IgD-negative memory B cell (primary cell): Measurements from ENCODE around the gene MIGA2. TPM values are rescaled to one million over a fixed set of nuclear protein-coding genes. Genes with fewer than 3 reads are reported as not detected.
A peak's percentile ranks its signal among the peaks of the same experiment; 100 is the strongest.

Experiments used
- H3K27ac Mint-ChIP-seq, 3 donors: one replicate each; pipeline ENCODE4 v1.8.0; 2020 to 2022; ENCODE audit warnings: mild to moderate bottlenecking in 3 of 3, mixed read lengths in 3 of 3, moderate library complexity in 1 of 3
- H3K27me3 Mint-ChIP-seq: one replicate; pipeline ENCODE4 v1.8.0; 2021; ENCODE audit warnings: mixed read lengths
- H3K36me3 Mint-ChIP-seq: one replicate; pipeline ENCODE4 v1.8.0; 2020; ENCODE audit warnings: mild to moderate bottlenecking, mixed read lengths
- H3K4me1 Mint-ChIP-seq, 3 donors: one replicate each; pipeline ENCODE4 v1.8.0; 2020 to 2022; ENCODE audit warnings: mixed read lengths in 3 of 3, mild to moderate bottlenecking in 1 of 3
- H3K4me3 Mint-ChIP-seq, 4 donors: one replicate each; pipeline ENCODE4 v1.8.0; 2020 to 2022; ENCODE audit warnings: mild to moderate bottlenecking in 4 of 4, mixed read lengths in 4 of 4, moderate library complexity in 3 of 4
- H3K9me3 Mint-ChIP-seq, 3 donors: one replicate each; pipeline ENCODE4 v1.8.0; 2020 to 2021; ENCODE audit warnings: mixed read lengths in 3 of 3, mild to moderate bottlenecking in 1 of 3
- polyA plus RNA-seq: library from polyadenylated mRNA; unstranded; fragments of 300-500 nt; fragmentation: Illumina TruSeq; gene quantifications from one replicate; pipeline ENCODE4 v1.2.3, GENCODE V29; 2021

Gene MIGA2
- polyA plus RNA-seq, 1 donor from 2014 or later, result 11.4 TPM

- Mint-ChIP-seq H3K9me3 (no peaks in the 10 kb centered on the region), H3K27me3 (no peaks in the 10 kb centered on the region), H3K4me3 (peak overlapping the region; percentile 88 to 97 (median 94)), H3K36me3 (peaks cover 3% of the 10 kb centered on the region), H3K4me1 (peaks cover 7 to 14% (median 11%) of the 10 kb centered on the region in 3 donors), H3K27ac (peak overlapping the region in 2 of 3 donors; percentile 93 to 98)
These were observed 45.0 kb downstream of the MIGA2 start for GRCh38 chr9:129081388-129081904.

- peak overlapping the region in 1 of 4 donors; percentile 29 for H3K4me3 Mint-ChIP-seq
- peak overlapping the region in 1 of 3 donors; percentile 76 for H3K27ac Mint-ChIP-seq
- peaks cover 3% of the 10 kb centered on the region for H3K36me3 Mint-ChIP-seq
- no peaks in the 10 kb centered on the region for H3K27me3 Mint-ChIP-seq
- H3K4me1 Mint-ChIP-seq, result peaks cover 7 to 14% (median 11%) of the 10 kb centered on the region in 3 donors
- H3K9me3 Mint-ChIP-seq, result no peaks in the 10 kb centered on the region
These were observed 47.7 kb downstream of the MIGA2 start for GRCh38 chr9:129084087-129084486.

- no peak overlapping the region for H3K27ac Mint-ChIP-seq
- H3K36me3 Mint-ChIP-seq, result no peaks in the 10 kb centered on the region
- H3K27me3 Mint-ChIP-seq, result no peaks in the 10 kb centered on the region
- no peak overlapping the region for H3K4me3 Mint-ChIP-seq
- no peaks in the 10 kb centered on the region for H3K4me1 Mint-ChIP-seq
- no peaks in the 10 kb centered on the region for H3K9me3 Mint-ChIP-seq
These were observed 52.8 kb downstream of the MIGA2 start for GRCh38 chr9:129089246-129089645.

GRCh38 chr9:129093602-129094386, 57.4 kb downstream of the MIGA2 start:
- no peaks in the 10 kb centered on the region for H3K27me3 Mint-ChIP-seq
- H3K4me3 Mint-ChIP-seq, result no peak overlapping the region
- peak overlapping the region in 1 of 3 donors; percentile 63 for H3K27ac Mint-ChIP-seq
- peaks cover 2% of the 10 kb centered on the region for H3K36me3 Mint-ChIP-seq
- peaks cover 0 to 1% (median 0%) of the 10 kb centered on the region in 3 donors for H3K4me1 Mint-ChIP-seq
- no peaks in the 10 kb centered on the region for H3K9me3 Mint-ChIP-seq

GRCh38 chr9:129094387-129095169, 58.2 kb downstream of the MIGA2 start:
- peaks cover 0 to 1% (median 0%) of the 10 kb centered on the region in 3 donors for H3K4me1 Mint-ChIP-seq

GRCh38 chr9:129095170-129095667, 58.8 kb downstream of the MIGA2 start:
- Mint-ChIP-seq H3K27me3 (no peaks in the 10 kb centered on the region), H3K27ac (no peak overlapping the region), H3K4me3 (no peak overlapping the region), H3K36me3 (peaks cover 2% of the 10 kb centered on the region), H3K4me1 (peaks cover 0 to 1% (median 0%) of the 10 kb centered on the region in 3 donors), H3K9me3 (no peaks in the 10 kb centered on the region)

More at GRCh38 chr9:129094387-129095169, 58.2 kb downstream of the MIGA2 start:
- Mint-ChIP-seq H3K36me3 (peaks cover 2% of the 10 kb centered on the region), H3K27me3 (no peaks in the 10 kb centered on the region), H3K9me3 (no peaks in the 10 kb centered on the region), H3K27ac (no peak overlapping the region), H3K4me3 (no peak overlapping the region)

GRCh38 chr9:129095908-129096307, 59.5 kb downstream of the MIGA2 start:
- H3K27ac Mint-ChIP-seq, result no peak overlapping the region
- no peak overlapping the region for H3K4me3 Mint-ChIP-seq
- no peaks in the 10 kb centered on the region for H3K9me3 Mint-ChIP-seq
- H3K4me1 Mint-ChIP-seq, result peaks cover 0 to 1% (median 0%) of the 10 kb centered on the region in 3 donors
- no peaks in the 10 kb centered on the region for H3K27me3 Mint-ChIP-seq
- H3K36me3 Mint-ChIP-seq, result peaks cover 2% of the 10 kb centered on the region

GRCh38 chr9:129097671-129098306, 61.4 kb downstream of the MIGA2 start:
- no peaks in the 10 kb centered on the region for H3K9me3 Mint-ChIP-seq
- peaks cover 3% of the 10 kb centered on the region for H3K27me3 Mint-ChIP-seq
- peaks cover 0 to 1% (median 0%) of the 10 kb centered on the region in 3 donors for H3K4me1 Mint-ChIP-seq
- H3K36me3 Mint-ChIP-seq, result peaks cover 3% of the 10 kb centered on the region
- no peak overlapping the region for H3K4me3 Mint-ChIP-seq
- no peak overlapping the region for H3K27ac Mint-ChIP-seq

GRCh38 chr9:129098328-129098727, 61.9 kb downstream of the MIGA2 start:
- H3K27ac Mint-ChIP-seq, result no peak overlapping the region
- no peaks in the 10 kb centered on the region for H3K9me3 Mint-ChIP-seq

GRCh38 chr9:129100383-129101169, 64.2 kb downstream of the MIGA2 start:
- Mint-ChIP-seq H3K36me3 (peaks cover 3% of the 10 kb centered on the region), H3K27me3 (peaks cover 3% of the 10 kb centered on the region), H3K27ac (peak overlapping the region in 1 of 3 donors; percentile 62), H3K4me3 (no peak overlapping the region), H3K9me3 (no peaks in the 10 kb centered on the region), H3K4me1 (no peaks in the 10 kb centered on the region)

More at GRCh38 chr9:129098328-129098727, 61.9 kb downstream of the MIGA2 start:
- peaks cover 3% of the 10 kb centered on the region for H3K36me3 Mint-ChIP-seq
- peaks cover 0 to 1% (median 0%) of the 10 kb centered on the region in 3 donors for H3K4me1 Mint-ChIP-seq
- H3K27me3 Mint-ChIP-seq, result peaks cover 3% of the 10 kb centered on the region
- H3K4me3 Mint-ChIP-seq, result no peak overlapping the region

- Mint-ChIP-seq H3K27me3 (peaks cover 3% of the 10 kb centered on the region), H3K36me3 (peaks cover 3% of the 10 kb centered on the region), H3K4me3 (peak overlapping the region in 2 of 4 donors; percentile 40 to 43)
These were observed 64.9 kb downstream of the MIGA2 start for GRCh38 chr9:129101279-129101678.

GRCh38 chr9:129102095-129102525, 65.7 kb downstream of the MIGA2 start:
- Mint-ChIP-seq H3K27ac (peak overlapping the region in 1 of 3 donors; percentile 62), H3K4me3 (no peak overlapping the region), H3K36me3 (peaks cover 1% of the 10 kb centered on the region), H3K9me3 (no peaks in the 10 kb centered on the region), H3K27me3 (peaks cover 3% of the 10 kb centered on the region), H3K4me1 (no peaks in the 10 kb centered on the region)

More at GRCh38 chr9:129101279-129101678, 64.9 kb downstream of the MIGA2 start:
- Mint-ChIP-seq H3K4me1 (no peaks in the 10 kb centered on the region), H3K27ac (peak overlapping the region in 1 of 3 donors; percentile 62), H3K9me3 (no peaks in the 10 kb centered on the region)

- Mint-ChIP-seq H3K27me3 (peaks cover 3% of the 10 kb centered on the region), H3K27ac (no peak overlapping the region)
These were observed 66.6 kb downstream of the MIGA2 start for GRCh38 chr9:129102791-129103594.

More at GRCh38 chr9:129102791-129103594, 66.6 kb downstream of the MIGA2 start:
- Mint-ChIP-seq H3K9me3 (no peaks in the 10 kb centered on the region), H3K4me3 (no peak overlapping the region), H3K36me3 (peaks cover 1% of the 10 kb centered on the region), H3K4me1 (no peaks in the 10 kb centered on the region)
